GOT3 (cell line): ENCODE results near the gene SMG6.
"Not testable (repeated sequence)": the region's sequence is repeated elsewhere in the genome, so short reads cannot be mapped to it uniquely, and the experiment has no call there.

Source experiments
- DNase-seq: peaks from one replicate; lab custom pipeline; 2025; ENCODE audit warnings: mixed read lengths; lab: John Stamatoyannopoulos, UW

Gene SMG6

GRCh38 chr17:2263183-2264066 lies 40.2 kb downstream of the SMG6 start:
- no peak for DNase-seq

- no peak for DNase-seq
These were observed 41.4 kb downstream of the SMG6 start for GRCh38 chr17:2262135-2262587.

GRCh38 chr17:2259769-2260536 lies 43.6 kb downstream of the SMG6 start:
- DNase-seq: no peak

- not testable (repeated sequence) for DNase-seq
These were observed 44.8 kb downstream of the SMG6 start for GRCh38 chr17:2258830-2259229.

- DNase-seq: no peak
These were observed 49.7 kb downstream of the SMG6 start for GRCh38 chr17:2253768-2254406.

GRCh38 chr17:2253362-2253761 lies 50.2 kb downstream of the SMG6 start:
- DNase-seq: no peak

GRCh38 chr17:2251098-2251497 lies 52.5 kb downstream of the SMG6 start:
- DNase-seq: no peak

GRCh38 chr17:2250140-2251095 lies 53.2 kb downstream of the SMG6 start:
- no peak for DNase-seq

GRCh38 chr17:2247005-2247404 lies 56.6 kb downstream of the SMG6 start:
- no peak for DNase-seq

- peak; percentile 50 for DNase-seq
These were observed 58.8 kb downstream of the SMG6 start for GRCh38 chr17:2244545-2245525.

- DNase-seq: no peak
These were observed 59.6 kb downstream of the SMG6 start for GRCh38 chr17:2243953-2244352.

- DNase-seq: no peak
These were observed 61.8 kb downstream of the SMG6 start for GRCh38 chr17:2241823-2242222.

GRCh38 chr17:2240541-2240940 lies 63.0 kb downstream of the SMG6 start:
- DNase-seq: no peak

GRCh38 chr17:2239882-2240430 lies 63.6 kb downstream of the SMG6 start:
- no peak for DNase-seq

GRCh38 chr17:2239170-2239551 lies 64.4 kb downstream of the SMG6 start:
- DNase-seq: no peak

GRCh38 chr17:2238432-2239169 lies 65.0 kb downstream of the SMG6 start:
- DNase-seq: no peak

GRCh38 chr17:2237950-2238349 lies 65.6 kb downstream of the SMG6 start:
- DNase-seq: no peak

- no peak for DNase-seq
These were observed 66.1 kb downstream of the SMG6 start for GRCh38 chr17:2237521-2237921.

- DNase-seq: no peak
These were observed 67.7 kb downstream of the SMG6 start for GRCh38 chr17:2235792-2236366.
